Muscle layer of colon (tissue), 2 donors: ENCODE results near the gene CABP1.
"Not testable (repeated sequence)": the region's sequence is repeated elsewhere in the genome, so short reads cannot be mapped to it uniquely, and the experiment has no call there.

Source experiments
- H3K27ac ChIP-seq: one replicate; pipeline ENCODE4 v1.7.0; 2013; ENCODE audit warnings: low read depth, mild to moderate bottlenecking, low read length, moderate library complexity
- H3K27me3 ChIP-seq, 2 donors: one replicate each; pipeline ENCODE4 v1.7.0; 2013; ENCODE audit warnings: low read length in 2 of 2, mild to moderate bottlenecking in 2 of 2; ENCODE audit not compliant: insufficient read depth in 2 of 2, control insufficient read depth in 1 of 2
- H3K36me3 ChIP-seq: one replicate; pipeline ENCODE4 v1.7.0; 2013; ENCODE audit warnings: mild to moderate bottlenecking, low read length; ENCODE audit not compliant: insufficient read depth
- H3K4me1 ChIP-seq: one replicate; pipeline ENCODE4 v1.7.0; 2013; ENCODE audit warnings: mild to moderate bottlenecking, low read length; ENCODE audit not compliant: insufficient read depth
- H3K4me3 ChIP-seq, 2 donors: one replicate each; pipeline ENCODE4 v1.7.0; 2013; ENCODE audit warnings: low read length in 2 of 2, low read depth in 1 of 2, mild to moderate bottlenecking in 1 of 2, moderate library complexity in 1 of 2
- H3K9ac ChIP-seq: one replicate; pipeline ENCODE4 v1.7.0; 2013; ENCODE audit warnings: low read length
- H3K9me3 ChIP-seq: one replicate; pipeline ENCODE4 v1.7.0; 2013; ENCODE audit warnings: mild to moderate bottlenecking, low read length
- donor health status: abdominal sarcoma.
- donor health status: Adenocarcinoma of cecum.

CABP1 gene

DNA sequence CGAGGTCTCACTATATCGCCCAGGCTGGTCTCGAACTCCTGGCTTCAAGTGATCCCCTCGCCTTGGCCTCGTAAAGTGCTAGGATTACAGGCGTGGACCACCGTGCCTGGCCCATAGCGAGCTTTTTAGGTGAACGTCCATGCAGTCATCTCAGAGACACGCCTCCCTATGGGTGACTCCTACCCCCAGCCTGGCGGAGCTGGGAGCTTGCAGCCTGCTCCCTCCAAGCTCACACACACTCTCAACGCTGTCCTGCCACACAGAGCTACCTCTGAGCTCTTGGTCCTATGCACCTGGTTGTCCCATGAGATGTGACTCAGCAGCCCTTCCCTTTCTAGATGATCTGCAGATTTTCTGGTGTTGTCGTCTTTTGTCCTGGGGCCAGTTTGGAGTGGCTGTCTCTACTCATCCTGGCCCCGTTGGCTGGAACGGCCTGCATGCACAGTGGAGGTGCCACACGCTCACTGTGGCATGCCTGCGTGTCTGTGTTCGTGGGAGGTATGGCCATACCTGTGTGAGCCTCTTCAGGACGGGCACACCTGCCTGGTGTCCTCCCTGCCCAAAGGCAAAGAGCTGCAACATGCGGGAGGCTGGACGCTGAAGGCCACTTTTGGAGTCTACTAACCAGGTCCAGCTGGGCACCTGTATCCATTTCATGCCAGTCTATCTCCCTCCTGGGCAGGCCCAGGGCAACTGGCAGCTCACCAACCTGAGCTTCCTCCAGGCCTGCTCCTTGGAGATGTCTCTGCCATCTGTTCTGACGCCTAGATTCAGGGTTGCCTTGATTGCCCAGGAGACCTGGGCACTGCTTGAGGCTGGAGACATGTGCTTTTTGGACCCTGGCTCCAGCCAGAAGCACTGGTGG is 18.1 kb downstream of the CABP1 start:
- Histone ChIP-seq H3K9me3 (no peaks in the 10 kb centered on the region), H3K9ac (no peak overlapping the region), H3K36me3 (peaks cover 3% of the 10 kb centered on the region), H3K27me3 (no peaks in the 10 kb centered on the region), H3K4me1 (peaks cover 18% of the 10 kb centered on the region), H3K27ac (no peak overlapping the region), H3K4me3 (no peak overlapping the region)

GRCh38 chr12:120659151-120659525 is 18.7 kb downstream of the CABP1 start:
- no peak overlapping the region for H3K4me3 ChIP-seq
- no peaks in the 10 kb centered on the region for H3K27me3 ChIP-seq
- no peak overlapping the region for H3K9ac ChIP-seq
- peaks cover 12% of the 10 kb centered on the region for H3K4me1 ChIP-seq
- peaks cover 3% of the 10 kb centered on the region for H3K36me3 ChIP-seq
- no peaks in the 10 kb centered on the region for H3K9me3 ChIP-seq
- no peak overlapping the region for H3K27ac ChIP-seq

DNA sequence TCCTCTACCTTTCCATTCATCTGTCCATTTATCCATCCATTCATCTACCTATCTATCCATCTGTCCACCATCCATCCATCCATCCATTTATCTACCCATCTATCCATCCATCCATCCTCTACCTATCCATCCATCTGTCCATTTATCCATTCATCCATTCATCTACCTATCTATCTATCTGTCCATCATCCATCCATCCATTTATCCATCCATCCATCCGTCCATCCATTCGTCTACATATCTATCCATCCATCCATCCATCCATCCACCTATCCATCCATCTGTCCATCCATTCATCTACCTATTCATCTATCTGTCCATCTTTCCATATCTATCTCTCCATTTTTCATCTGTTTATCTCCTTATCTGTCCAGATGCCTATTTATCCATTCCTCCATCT is 21.0 kb downstream of the CABP1 start:
- Histone ChIP-seq H3K36me3 (peaks cover 3% of the 10 kb centered on the region), H3K27me3 (no peaks in the 10 kb centered on the region), H3K9ac (no peak overlapping the region), H3K4me3 (no peak overlapping the region), H3K27ac (no peak overlapping the region), H3K9me3 (no peaks in the 10 kb centered on the region), H3K4me1 (no peaks in the 10 kb centered on the region)

DNA sequence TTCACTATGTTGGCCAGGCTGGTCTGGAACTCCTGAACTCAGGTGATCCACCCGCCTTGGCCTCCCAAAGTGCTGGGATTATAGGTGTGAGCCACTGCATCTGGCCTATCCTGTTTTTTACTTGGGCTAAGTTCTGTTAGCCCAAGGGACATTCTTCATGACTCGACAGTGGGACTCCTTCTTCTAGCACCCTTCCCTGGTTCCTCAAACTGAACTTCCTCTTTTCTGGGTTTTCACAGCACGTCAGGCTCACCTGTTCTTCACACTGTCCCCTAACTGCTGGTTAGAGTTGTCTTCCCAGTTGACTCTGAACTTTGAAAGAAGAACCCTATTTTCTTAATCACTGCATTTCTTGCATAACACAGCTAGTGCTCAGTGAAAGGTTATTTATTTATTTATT is 22.5 kb downstream of the CABP1 start:
- H3K9ac ChIP-seq, result no peak overlapping the region
- H3K27ac ChIP-seq, result no peak overlapping the region
- no peaks in the 10 kb centered on the region for H3K4me1 ChIP-seq
- H3K9me3 ChIP-seq, result no peaks in the 10 kb centered on the region
- no peaks in the 10 kb centered on the region for H3K27me3 ChIP-seq
- no peak overlapping the region for H3K4me3 ChIP-seq
- peaks cover 3% of the 10 kb centered on the region for H3K36me3 ChIP-seq

- H3K4me3 ChIP-seq, result no peak overlapping the region
- no peak overlapping the region for H3K9ac ChIP-seq
- no peaks in the 10 kb centered on the region for H3K27me3 ChIP-seq
- H3K36me3 ChIP-seq, result peaks cover 3% of the 10 kb centered on the region
- H3K27ac ChIP-seq, result no peak overlapping the region
- no peaks in the 10 kb centered on the region for H3K4me1 ChIP-seq
- H3K9me3 ChIP-seq, result no peaks in the 10 kb centered on the region
These were observed 23.3 kb downstream of the CABP1 start for GRCh38 chr12:120663741-120664140.

GRCh38 chr12:120666571-120667390 is 26.4 kb downstream of the CABP1 start:
- no peaks in the 10 kb centered on the region for H3K27me3 ChIP-seq
- no peaks in the 10 kb centered on the region for H3K36me3 ChIP-seq
- H3K27ac ChIP-seq, result no peak overlapping the region

GRCh38 chr12:120668091-120668867 is 27.9 kb downstream of the CABP1 start:
- Histone ChIP-seq H3K36me3 (no peaks in the 10 kb centered on the region), H3K4me1 (no peaks in the 10 kb centered on the region), H3K9me3 (no peaks in the 10 kb centered on the region), H3K27me3 (no peaks in the 10 kb centered on the region), H3K4me3 (no peak overlapping the region), H3K27ac (no peak overlapping the region), H3K9ac (no peak overlapping the region)

More at GRCh38 chr12:120666571-120667390, 26.4 kb downstream of the CABP1 start:
- Histone ChIP-seq H3K9me3 (no peaks in the 10 kb centered on the region), H3K4me3 (no peak overlapping the region), H3K4me1 (no peaks in the 10 kb centered on the region), H3K9ac (no peak overlapping the region)

DNA sequence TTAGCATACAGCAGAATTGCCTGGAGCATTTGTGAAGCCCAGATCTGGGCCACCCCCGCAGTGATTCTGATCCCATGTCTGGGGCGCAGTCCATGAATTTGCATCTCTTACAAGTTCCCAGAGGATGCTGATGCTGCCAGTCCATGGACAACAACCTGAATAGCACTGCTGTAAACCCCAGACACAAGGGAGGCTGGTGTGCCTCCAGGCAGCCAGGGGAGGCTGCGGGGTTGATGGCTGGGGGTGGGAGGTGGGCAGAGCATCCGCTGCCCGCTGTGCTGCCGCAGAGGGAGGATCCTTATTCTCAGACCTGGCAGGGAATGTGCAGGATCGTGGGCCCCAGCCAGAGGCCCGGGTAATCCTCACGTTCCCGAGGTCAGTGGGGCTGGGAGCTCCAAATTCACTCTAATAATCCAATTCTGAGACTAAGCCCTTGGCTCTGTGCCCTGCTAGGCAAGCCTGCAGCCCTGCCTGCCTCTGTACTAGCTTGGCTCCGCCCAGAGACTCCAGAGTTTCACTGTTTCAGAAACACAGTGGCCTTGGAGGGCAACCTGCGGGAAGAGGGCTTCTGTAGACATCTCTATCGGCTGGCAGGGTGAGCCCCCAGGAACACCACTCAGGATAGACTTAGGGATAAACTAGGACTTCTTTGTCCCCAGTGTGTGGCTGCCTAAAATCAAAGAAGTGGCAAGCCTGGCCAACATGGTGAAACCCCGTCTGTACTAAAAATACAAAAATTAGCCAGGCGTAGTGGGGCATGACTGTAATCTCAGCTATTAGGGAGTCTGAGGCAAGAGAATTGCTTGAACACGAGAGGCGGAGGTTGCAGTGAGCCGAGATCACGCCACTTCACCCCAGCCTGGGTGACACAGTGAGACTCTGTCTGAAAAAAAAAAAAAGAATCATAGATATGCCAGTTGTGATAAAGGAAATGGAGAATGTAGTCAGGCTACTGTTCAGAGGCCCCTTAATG is 28.7 kb downstream of the CABP1 start:
- Histone ChIP-seq H3K36me3 (no peaks in the 10 kb centered on the region), H3K27ac (no peak overlapping the region), H3K27me3 (no peaks in the 10 kb centered on the region), H3K4me3 (no peak overlapping the region), H3K9me3 (no peaks in the 10 kb centered on the region), H3K4me1 (no peaks in the 10 kb centered on the region), H3K9ac (no peak overlapping the region)

GRCh38 chr12:120670237-120670636 is 29.8 kb downstream of the CABP1 start:
- not testable (repeated sequence) for H3K27me3 ChIP-seq, H3K9ac ChIP-seq, H3K36me3 ChIP-seq, H3K4me3 ChIP-seq, H3K9me3 ChIP-seq, H3K27ac ChIP-seq, H3K4me1 ChIP-seq

- H3K4me1 ChIP-seq, result no peaks in the 10 kb centered on the region
- H3K27ac ChIP-seq, result no peak overlapping the region
- no peak overlapping the region for H3K4me3 ChIP-seq
These were observed 30.2 kb downstream of the CABP1 start for GRCh38 chr12:120670667-120671066.

More at GRCh38 chr12:120670667-120671066, 30.2 kb downstream of the CABP1 start:
- Histone ChIP-seq H3K9me3 (no peaks in the 10 kb centered on the region), H3K36me3 (no peaks in the 10 kb centered on the region), H3K27me3 (no peaks in the 10 kb centered on the region), H3K9ac (no peak overlapping the region)
